ENCODE data around the gene FPGS. TPM values are rescaled to one million over a fixed set of nuclear protein-coding genes. Genes with fewer than 3 reads are reported as not detected.

Gene FPGS
- total and polyA plus RNA-seq, 2 donors (not counting 1 experiment from before 2014, with no cell fraction given), result 103 to 136 TPM

DNA sequence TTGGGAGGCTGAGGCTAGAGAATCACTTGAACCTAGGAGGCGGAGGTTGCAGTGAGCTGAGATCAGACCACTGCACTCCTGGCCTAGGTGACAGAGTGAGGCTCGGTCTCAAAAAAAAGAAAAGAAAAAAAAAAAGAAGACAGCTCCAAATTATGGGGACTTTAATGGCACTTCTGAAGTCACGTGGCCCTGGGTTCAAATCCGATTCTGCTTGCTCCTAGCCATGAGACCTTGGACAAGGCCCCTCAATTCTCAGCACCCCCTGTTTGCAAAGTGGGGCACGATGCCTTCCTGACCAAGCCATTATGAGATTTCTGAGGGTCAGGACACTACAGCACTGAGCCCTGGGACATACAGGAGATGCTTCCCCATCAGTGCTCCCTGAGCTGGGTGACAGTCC, 52.8 kb downstream of the FPGS start:
- intact Hi-C loops (cut with micrococcal nuclease), result no loop called here
- Mint-ChIP-seq H3K9me3 (ENCODE audit: insufficient read depth) (no peaks in the 10 kb centered on the region), H3K27me3 (no peaks in the 10 kb centered on the region), H3K4me1 (peaks cover 44% of the 10 kb centered on the region), H3K27ac (peak overlapping the region; percentile 61), H3K4me3 (peak overlapping the region; percentile 58)
- peaks cover 40 to 62% of the 10 kb centered on the region in 2 donors for H3K4me1 ChIP-seq (ENCODE audit: control insufficient read depth in 2 of 2, insufficient read depth in 2 of 2, low read length in 2 of 2)
- H3K4me3 ChIP-seq (ENCODE audit: control extremely low read depth in 1 of 5, extremely low read depth in 1 of 5, insufficient read depth in 1 of 5, low read depth in 2 of 5, low read length in 4 of 5), result no peak overlapping the region
- no peaks in the 10 kb centered on the region for H3K27me3 ChIP-seq (replicated peaks in 1 of 4; ENCODE audit: control extremely low read depth in 1 of 4, control insufficient read depth in 3 of 4, insufficient read depth in 4 of 4, low read length in 3 of 4)
- POLR2A ChIA-PET, result interaction anchor here (0.6 to 1.2 kb wide), 3 partner anchors 22 to 62 kb away, joined by 4 to 8 read pairs (median 5); partner anchors contain the start of gene ST6GALNAC4
- no peak overlapping the region for H3K9ac ChIP-seq (ENCODE audit: low read length)
- ATAC-seq (ENCODE audit: low read depth), result no peak
- no peaks in the 10 kb centered on the region for H3K36me3 ChIP-seq (replicated peaks in 1 of 2; ENCODE audit: control extremely low read depth in 1 of 2, control insufficient read depth in 1 of 2, extremely low read depth in 1 of 2, insufficient read depth in 2 of 2, low read length in 1 of 2)
- no peak overlapping the region for H3K4me2 ChIP-seq (replicated peaks; ENCODE audit: low read depth, low read length, poor library complexity, severe bottlenecking)
- H3K9me3 ChIP-seq (ENCODE audit: control extremely low read depth in 1 of 3, control insufficient read depth in 2 of 3, insufficient read depth in 1 of 3, low read length in 2 of 3), result peaks cover 0 to under 1% (median 0%) of the 10 kb centered on the region in 3 donors
- no peaks in the 10 kb centered on the region for H4K20me1 ChIP-seq (ENCODE audit: control insufficient read depth, insufficient read depth, low read length, poor library complexity, severe bottlenecking)
- H3K79me2 ChIP-seq (ENCODE audit: control insufficient read depth, insufficient read depth, low read length), result peaks cover 4% of the 10 kb centered on the region
- H3K27ac ChIP-seq (ENCODE audit: low read length in 2 of 2), result no peak overlapping the region
- TF ChIP-seq, protein P1, sequence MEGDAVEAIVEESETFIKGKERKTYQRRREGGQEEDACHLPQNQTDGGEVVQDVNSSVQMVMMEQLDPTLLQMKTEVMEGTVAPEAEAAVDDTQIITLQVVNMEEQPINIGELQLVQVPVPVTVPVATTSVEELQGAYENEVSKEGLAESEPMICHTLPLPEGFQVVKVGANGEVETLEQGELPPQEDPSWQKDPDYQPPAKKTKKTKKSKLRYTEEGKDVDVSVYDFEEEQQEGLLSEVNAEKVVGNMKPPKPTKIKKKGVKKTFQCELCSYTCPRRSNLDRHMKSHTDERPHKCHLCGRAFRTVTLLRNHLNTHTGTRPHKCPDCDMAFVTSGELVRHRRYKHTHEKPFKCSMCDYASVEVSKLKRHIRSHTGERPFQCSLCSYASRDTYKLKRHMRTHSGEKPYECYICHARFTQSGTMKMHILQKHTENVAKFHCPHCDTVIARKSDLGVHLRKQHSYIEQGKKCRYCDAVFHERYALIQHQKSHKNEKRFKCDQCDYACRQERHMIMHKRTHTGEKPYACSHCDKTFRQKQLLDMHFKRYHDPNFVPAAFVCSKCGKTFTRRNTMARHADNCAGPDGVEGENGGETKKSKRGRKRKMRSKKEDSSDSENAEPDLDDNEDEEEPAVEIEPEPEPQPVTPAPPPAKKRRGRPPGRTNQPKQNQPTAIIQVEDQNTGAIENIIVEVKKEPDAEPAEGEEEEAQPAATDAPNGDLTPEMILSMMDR (IDR thresholded peaks at IDR 0.05), result no peak
- no peak for TF ChIP-seq EZH2 (IDR thresholded peaks at IDR 0.05; ENCODE audit: borderline replicate concordance, insufficient read depth, low read depth, low read length, poor library complexity, severe bottlenecking)
- no peak for DNase-seq
- 93% methylated on average over 4 of the region's 5 CpGs for WGBS (ENCODE audit: insufficient coverage)
- CTCF ChIA-PET, result interaction anchor here (1.2 to 3.2 kb wide), 6 partner anchors 9 to 121 kb away, joined by 3 to 23 read pairs (median 5); partner anchors contain the start of gene TOR2A
- no peak overlapping the region for H2AFZ ChIP-seq (ENCODE audit: insufficient read depth, low read depth, low read length, poor library complexity, severe bottlenecking)

DNA sequence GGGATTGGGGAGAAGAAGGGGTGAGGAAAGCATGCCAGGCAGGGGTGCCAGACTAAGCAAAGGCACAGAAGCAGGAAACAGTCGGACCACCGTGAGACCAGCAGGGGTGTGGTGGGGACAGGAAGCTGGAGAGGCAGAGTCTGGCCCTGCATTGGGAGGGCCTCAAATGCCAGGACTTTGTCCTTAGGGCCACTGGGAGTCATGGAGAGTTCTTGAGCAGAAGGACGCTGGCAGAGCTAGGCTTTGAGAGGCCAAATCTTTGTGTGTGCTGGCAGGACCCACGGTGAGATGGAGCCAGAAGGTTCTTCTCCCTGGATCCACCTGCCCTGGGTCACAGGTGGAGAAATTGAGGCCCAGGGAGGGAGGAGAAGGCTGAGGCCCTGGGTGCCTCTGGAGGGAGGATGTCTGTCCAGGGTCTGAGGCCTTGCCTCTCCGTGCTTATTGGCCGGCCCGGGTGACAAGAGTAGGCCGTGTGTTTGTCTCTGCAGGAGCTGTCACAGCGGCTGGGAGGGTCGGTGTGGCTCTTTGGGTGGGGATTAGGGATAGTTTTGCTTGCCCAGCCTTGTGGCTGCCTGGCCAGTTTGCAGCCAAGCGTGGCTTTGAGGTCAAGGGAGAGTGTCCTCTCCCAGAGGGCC, 53.5 kb downstream of the FPGS start:
- H3K27me3 ChIP-seq (replicated peaks in 1 of 4; ENCODE audit: control extremely low read depth in 1 of 4, control insufficient read depth in 3 of 4, insufficient read depth in 4 of 4, low read length in 3 of 4), result no peaks in the 10 kb centered on the region
- no peak for ATAC-seq (ENCODE audit: low read depth)
- CTCF ChIA-PET, result interaction anchor here (1.5 to 3.2 kb wide), 5 partner anchors 9 to 121 kb away, joined by 3 to 23 read pairs (median 6); partner anchors contain the start of gene TOR2A
- no peaks in the 10 kb centered on the region for H3K36me3 ChIP-seq (replicated peaks in 1 of 2; ENCODE audit: control extremely low read depth in 1 of 2, control insufficient read depth in 1 of 2, extremely low read depth in 1 of 2, insufficient read depth in 2 of 2, low read length in 1 of 2)
- no peak overlapping the region for H3K4me2 ChIP-seq (replicated peaks; ENCODE audit: low read depth, low read length, poor library complexity, severe bottlenecking)
- no peaks in the 10 kb centered on the region for H4K20me1 ChIP-seq (ENCODE audit: control insufficient read depth, insufficient read depth, low read length, poor library complexity, severe bottlenecking)
- H3K9me3 ChIP-seq (ENCODE audit: control extremely low read depth in 1 of 3, control insufficient read depth in 2 of 3, insufficient read depth in 1 of 3, low read length in 2 of 3), result no peaks in the 10 kb centered on the region
- H3K4me1 ChIP-seq (ENCODE audit: control insufficient read depth in 2 of 2, insufficient read depth in 2 of 2, low read length in 2 of 2), result peaks cover 47 to 69% of the 10 kb centered on the region in 2 donors
- no peak overlapping the region for H2AFZ ChIP-seq (ENCODE audit: insufficient read depth, low read depth, low read length, poor library complexity, severe bottlenecking)
- H3K27ac ChIP-seq (ENCODE audit: low read length in 2 of 2), result no peak overlapping the region
- no peaks in the 10 kb centered on the region for H3K79me2 ChIP-seq (ENCODE audit: control insufficient read depth, insufficient read depth, low read length)
- DNase-seq, result no peak
- Mint-ChIP-seq H3K4me3 (peak overlapping the region; percentile 37), H3K4me1 (peaks cover 50% of the 10 kb centered on the region), H3K9me3 (ENCODE audit: insufficient read depth) (no peaks in the 10 kb centered on the region), H3K27me3 (no peaks in the 10 kb centered on the region), H3K27ac (peak overlapping the region; percentile 61)
- POLR2A ChIA-PET, result interaction anchor here (0.9 kb wide), 1 partner anchor 24 kb away, joined by 4 read pairs; no protein-coding TSS in a partner anchor
- TF ChIP-seq, protein P1 (IDR thresholded peaks at IDR 0.05), result no peak
- TF ChIP-seq EZH2 (IDR thresholded peaks at IDR 0.05; ENCODE audit: borderline replicate concordance, insufficient read depth, low read depth, low read length, poor library complexity, severe bottlenecking), result no peak
- WGBS (ENCODE audit: insufficient coverage), result 77% methylated on average over 11 of the region's 11 CpGs
- intact Hi-C loops (cut with micrococcal nuclease), result no loop called here
- H3K9ac ChIP-seq (ENCODE audit: low read length), result no peak overlapping the region
- no peak overlapping the region for H3K4me3 ChIP-seq (ENCODE audit: control extremely low read depth in 1 of 5, extremely low read depth in 1 of 5, insufficient read depth in 1 of 5, low read depth in 2 of 5, low read length in 4 of 5)

Measured in B cell (primary cell).